A673 (cell line): ENCODE results near the gene KAT7. TPM values are rescaled to one million over a fixed set of nuclear protein-coding genes. Genes with fewer than 3 reads are reported as not detected.
A peak's percentile ranks its signal among the peaks of the same experiment; 100 is the strongest.

ENCODE experiments used
- Bru-seq: library from RNA; stranded (reverse); fragments of 400-500 nt; gene quantifications from one replicate; lab custom pipeline; 2021; lab: Mats Ljungman, UMichigan
- BruChase-seq, 2 experiments: library from RNA; stranded (reverse); fragments of 400-500 nt; gene quantifications; one replicate each; lab custom pipeline; 2021; lab: Mats Ljungman, UMichigan
- BruUV-seq: library from RNA; stranded (reverse); fragments of 400-500 nt; replicated peaks from 2 replicates; lab custom pipeline; 2021; lab: Mats Ljungman, UMichigan
- CTCF ChIA-PET: fragments of 300-600 bp; sonication (Branson Sonifier 250); formaldehyde crosslinking; loops from one replicate; lab custom pipeline; 2022; ENCODE audit warnings: antibody characterized with exemption; lab: Charles Lee
- POLR2A ChIA-PET: fragments of 300-600 bp; sonication (Branson Sonifier 250); formaldehyde crosslinking; loops from one replicate; lab custom pipeline; 2022; ENCODE audit warnings: antibody characterized with exemption; ENCODE audit not compliant: low non-redundant PET; lab: Charles Lee
- DNase-seq: peaks from one replicate; pipeline ENCODE4 v3.0.0-alpha.2; 2015; ENCODE audit warnings: low spot score
- H3K27ac ChIP-seq: fragments of 200-600 bp; sonication (generic); 2 replicates; pipeline ENCODE4 v1.5.1; 2016; ENCODE audit warnings: mixed run types, low read depth, mild to moderate bottlenecking, mixed read lengths, antibody characterized with exemption, low read length; ENCODE audit not compliant: poor library complexity, severe bottlenecking
- H3K27me3 ChIP-seq: fragments of 200-600 bp; sonication (generic); replicated peaks from 2 replicates; pipeline ENCODE4 v1.6.1; 2017; ENCODE audit warnings: mixed run types, low read depth, mild to moderate bottlenecking, mixed read lengths, antibody characterized with exemption, low read length; ENCODE audit not compliant: insufficient read depth, poor library complexity
- H3K36me3 ChIP-seq: fragments of 200-600 bp; sonication (generic); 2 replicates; pipeline ENCODE4 v1.6.1; 2016; ENCODE audit warnings: mixed run types, mild to moderate bottlenecking, mixed read lengths, antibody characterized with exemption, low read length; ENCODE audit not compliant: insufficient read depth, poor library complexity, severe bottlenecking
- H3K4me1 ChIP-seq: fragments of 200-600 bp; sonication (generic); 2 replicates; pipeline ENCODE4 v1.6.1; 2017; ENCODE audit warnings: mixed run types, mild to moderate bottlenecking, mixed read lengths, antibody characterized with exemption, low read length; ENCODE audit not compliant: insufficient read depth, poor library complexity, severe bottlenecking
- H3K4me3 ChIP-seq: fragments of 200-600 bp; sonication (generic); 2 replicates; pipeline ENCODE4 v1.5.1; 2016; ENCODE audit warnings: low read depth, mixed run types, mild to moderate bottlenecking, mixed read lengths, low read length; ENCODE audit not compliant: poor library complexity, severe bottlenecking
- H3K9me3 ChIP-seq: fragments of 200-600 bp; sonication (generic); 2 replicates; pipeline ENCODE4 v1.6.1; 2016; ENCODE audit warnings: mixed run types, low read depth, mild to moderate bottlenecking, mixed read lengths, antibody characterized with exemption, low read length; ENCODE audit not compliant: poor library complexity, severe bottlenecking
- CTCF ChIP-seq: fragments of 300-800, 200-600 bp; sonication (generic); conservative IDR thresholded peaks from 2 replicates; pipeline ENCODE4 v1.5.1; 2017; ENCODE audit warnings: low read depth, mild to moderate bottlenecking, antibody characterized with exemption, low read length, moderate library complexity, mixed read lengths
- EZH2 ChIP-seq: fragments of 200-600 bp; sonication (generic); IDR thresholded peaks from 2 replicates; pipeline ENCODE4 v1.6.1; 2017; ENCODE audit warnings: borderline replicate concordance, low read depth, mild to moderate bottlenecking, mixed read lengths, antibody characterized with exemption, low read length; ENCODE audit not compliant: poor library complexity, severe bottlenecking
- intact Hi-C: fragments of 100-400 bp; cut with micrococcal nuclease; formaldehyde crosslinking; loops from one replicate; pipeline ENCODE4 v1.10.0; 2022; ENCODE audit not compliant: unreplicated experiment
- long read RNA-seq: library from polyadenylated mRNA; stranded (forward); transcript quantifications from one replicate; pipeline ENCODE4 v2.0.0, GENCODE V29; 2022
- total RNA-seq: library from RNA; stranded (reverse); gene quantifications from 2 replicates; pipeline ENCODE4 v1.2.3, GENCODE V29; 2021

KAT7 gene
- total RNA-seq (94.0 and 96.2 TPM in 2 replicates), Bru-seq, nascent RNA (percentile 94 among the genes with signal in this experiment), BruChase-seq, experiment 1, labeled RNA remaining after a 2-hour chase (percentile 93 among the genes with signal in this experiment), BruChase-seq, experiment 2, labeled RNA remaining after a 6-hour chase (percentile 82 among the genes with signal in this experiment)
- long read RNA-seq, full-length matches to known transcripts, result 59 of 78 reads
- long read RNA-seq, partial matches to known transcripts, result 7 of 78 reads
- long read RNA-seq, other reads (novel, unspliced or antisense), result 12 of 78 reads

GRCh38 chr17:49788478-49789242 lies at the start of gene KAT7:
KAT7 (plus strand) TSS chr17:49788681; CDS start chr17:49788835, 154 bp downstream.
- intact Hi-C loops, result no loop called here
- ChIA-PET CTCF (interaction anchor here (0.5 kb wide), 1 partner anchor 1115 kb away, joined by 3 read pairs; no protein-coding TSS in a partner anchor), POLR2A (interaction anchor here (0.6 to 1.2 kb wide), 2 partner anchors 24 to 42 kb away, joined by 3 to 5 read pairs; partner anchors contain the start of gene FAM117A)
- no peaks in the 10 kb centered on the region for H3K27me3 ChIP-seq
- BruUV-seq, result no TSS peak
- peak within 1 kb of the TSS; percentile 98 for H3K27ac ChIP-seq
- TF ChIP-seq EZH2, result no peak
- TF ChIP-seq CTCF, result no peak
- peaks cover 13% of the 10 kb centered on the region for H3K4me1 ChIP-seq
- peaks cover 23% of the 10 kb centered on the region for H3K36me3 ChIP-seq
- no peaks in the 10 kb centered on the region for H3K9me3 ChIP-seq
- peak within 1 kb of the TSS; percentile 73 for H3K4me3 ChIP-seq
- DNase-seq, result peak; percentile 99

GRCh38 chr17:49739641-49740271 lies 48.7 kb upstream of the KAT7 start:
- H3K4me1 ChIP-seq, result no peaks in the 10 kb centered on the region
- TF ChIP-seq EZH2, result no peak
- no peak for TF ChIP-seq CTCF
- H3K27me3 ChIP-seq, result no peaks in the 10 kb centered on the region
- intact Hi-C loops, result no loop called here
- ChIA-PET POLR2A (no interaction called here), CTCF (no interaction called here)
- H3K4me3 ChIP-seq, result no peak overlapping the region
- no TSS peak for BruUV-seq
- H3K27ac ChIP-seq, result no peak overlapping the region
- DNase-seq, result peak; percentile 9
- H3K36me3 ChIP-seq, result no peaks in the 10 kb centered on the region
- no peaks in the 10 kb centered on the region for H3K9me3 ChIP-seq

GRCh38 chr17:49741009-49741691 lies 47.3 kb upstream of the KAT7 start:
- no peak overlapping the region for H3K27ac ChIP-seq
- no peaks in the 10 kb centered on the region for H3K9me3 ChIP-seq
- H3K27me3 ChIP-seq, result no peaks in the 10 kb centered on the region
- intact Hi-C loops, result no loop called here
- BruUV-seq, result no TSS peak
- TF ChIP-seq CTCF (no peak), EZH2 (no peak)
- H3K4me1 ChIP-seq, result no peaks in the 10 kb centered on the region
- no peaks in the 10 kb centered on the region for H3K36me3 ChIP-seq
- H3K4me3 ChIP-seq, result no peak overlapping the region
- DNase-seq, result no peak
- CTCF ChIA-PET, result interaction anchor here (0.8 kb wide), 1 partner anchor 174 kb away, joined by 3 read pairs; no protein-coding TSS in a partner anchor
- POLR2A ChIA-PET, result interaction anchor here (1.1 kb wide), 1 partner anchor 33 kb away, joined by 7 read pairs; the partner anchor contains the start of gene SLC35B1
